HG02938 (cell line): ENCODE results near the gene TMEM19.

Experiments
- ATAC-seq: cut with Tn5 transposase; IDR thresholded peaks from one replicate; pipeline ENCODE4 v1.9.1; 2021; ENCODE audit warnings: mild to moderate bottlenecking, moderate library complexity; ENCODE audit not compliant: unreplicated experiment

TMEM19 gene

DNA sequence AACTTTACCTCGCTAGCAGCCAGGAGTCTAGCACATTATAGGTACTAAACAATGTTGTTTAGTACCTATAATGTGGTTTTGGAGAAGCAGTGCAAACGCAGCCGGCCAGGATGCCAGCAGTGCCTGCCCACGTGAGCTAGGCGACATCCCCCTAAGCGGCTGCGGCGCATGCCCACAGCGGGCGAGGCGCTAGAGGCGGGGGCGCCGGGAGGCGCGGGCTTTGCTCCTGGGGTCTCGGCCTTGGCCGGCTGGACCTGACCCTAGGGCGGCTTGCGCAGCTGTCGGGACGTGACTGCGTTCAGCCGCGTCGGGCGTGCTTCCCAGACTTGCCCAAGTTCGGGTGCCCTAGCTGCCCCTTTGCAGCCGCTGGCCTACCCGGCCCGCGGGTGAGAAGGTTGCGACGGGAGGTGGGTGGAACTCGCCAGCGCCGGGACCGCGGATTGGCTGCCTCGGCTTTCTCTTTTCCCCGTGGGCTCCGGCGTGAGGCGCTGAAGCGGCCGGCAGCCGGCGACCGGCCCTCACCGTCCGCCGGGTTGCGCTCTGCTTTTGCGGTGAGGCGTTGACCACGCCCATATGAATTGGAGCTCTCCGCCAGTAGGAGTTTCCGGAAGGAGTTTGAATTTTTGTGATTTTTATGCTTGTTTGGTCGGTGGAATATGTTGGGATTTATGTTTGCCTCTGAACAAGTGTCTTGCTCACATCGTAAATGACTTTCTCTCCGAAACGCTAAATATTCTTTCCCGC, at the start of gene TMEM19:
TSS of gene TMEM19 (plus strand) at position 169 of the 744 bp plus-strand sequence. CDS start 599 bp downstream, outside the sequence.
- ATAC-seq, result peak; percentile 86

GRCh38 chr12:71636704-71637115, 49.2 kb upstream of the TMEM19 start:
- ATAC-seq, result no peak

DNA sequence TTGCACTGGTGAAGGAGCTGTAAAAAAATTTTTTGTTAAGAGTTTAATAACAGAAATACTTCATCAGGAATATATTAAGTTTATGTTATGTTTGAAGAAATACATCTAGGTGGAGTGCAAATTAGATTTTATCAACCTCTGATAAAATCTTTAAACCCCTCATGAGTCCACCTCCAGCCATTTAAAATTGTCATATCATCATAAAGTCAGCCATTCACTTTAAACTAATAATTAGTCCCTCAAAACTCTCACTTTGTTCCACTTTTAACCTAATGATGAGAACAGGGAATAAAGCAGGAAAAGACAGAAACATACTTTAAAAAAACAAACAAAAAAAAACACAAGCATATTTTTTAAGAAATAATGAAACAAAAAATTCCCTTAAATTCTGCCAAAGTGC, 47.4 kb upstream of the TMEM19 start:
- no peak for ATAC-seq

DNA sequence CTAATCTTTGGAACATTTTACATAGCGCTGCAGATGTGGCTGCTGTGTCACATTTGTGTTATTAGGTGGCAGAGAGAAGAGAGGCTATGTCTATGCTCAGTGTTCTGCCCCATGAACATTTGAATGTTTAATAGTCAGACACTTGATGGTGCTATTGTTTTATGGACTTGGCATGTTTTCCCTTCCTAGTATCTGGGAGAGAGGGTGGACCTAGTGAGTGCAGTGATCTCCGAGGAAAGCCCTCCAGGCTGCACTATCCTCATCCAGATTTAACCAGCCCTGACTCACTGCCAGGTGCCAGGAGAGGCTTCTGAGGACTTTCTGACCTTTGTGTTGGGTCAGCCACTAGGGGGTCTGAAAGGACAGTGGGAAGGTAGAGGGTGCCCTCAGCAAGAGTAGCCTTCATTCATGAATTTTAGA, 46.5 kb upstream of the TMEM19 start:
- no peak for ATAC-seq

DNA sequence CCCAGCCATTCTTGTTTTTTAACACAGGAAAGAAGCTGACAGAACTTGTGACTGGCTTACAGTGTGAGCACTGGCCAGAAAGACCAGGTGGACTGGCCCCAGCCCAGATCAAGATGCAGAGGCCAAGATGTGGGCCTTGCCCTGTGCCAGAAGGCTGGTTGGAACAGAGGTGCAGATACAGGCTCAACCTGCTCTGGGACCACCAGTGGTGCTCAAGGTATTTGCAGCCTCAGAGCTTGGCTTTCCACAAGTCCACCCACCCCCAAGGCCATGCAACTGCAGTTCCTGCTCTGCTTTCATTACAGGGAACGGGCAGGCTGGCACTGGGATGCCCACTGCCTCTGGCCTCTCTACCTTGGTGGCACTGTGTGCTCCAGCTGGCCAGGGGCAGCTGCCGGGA, 45.6 kb upstream of the TMEM19 start:
- no peak for ATAC-seq

DNA sequence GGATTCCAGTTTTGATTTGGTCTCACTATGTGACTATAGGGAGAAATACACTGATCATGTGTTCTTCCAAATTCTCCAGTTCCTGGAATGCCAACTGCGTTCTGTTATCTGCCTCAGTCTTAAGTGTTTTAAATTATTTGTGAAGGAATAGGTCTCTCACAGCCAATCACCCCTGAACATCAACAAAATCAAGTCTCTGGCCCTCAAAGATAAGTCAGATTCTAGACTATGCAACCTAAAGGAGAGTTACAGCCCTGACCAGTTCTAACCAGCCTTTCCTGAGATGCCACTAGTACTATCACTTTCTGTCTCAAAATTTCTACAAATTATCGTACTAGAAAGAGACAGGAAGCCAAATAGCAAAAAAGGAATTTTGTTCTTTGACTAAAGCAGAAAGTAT, 44.5 kb upstream of the TMEM19 start:
- no peak for ATAC-seq

- ATAC-seq, result peak; percentile 72
Measured at GRCh38 chr12:71642264-71642663, 43.6 kb upstream of the TMEM19 start.

GRCh38 chr12:71645268-71645667, 40.6 kb upstream of the TMEM19 start:
- no peak for ATAC-seq

GRCh38 chr12:71646512-71646911, 39.4 kb upstream of the TMEM19 start:
- ATAC-seq, result no peak

DNA sequence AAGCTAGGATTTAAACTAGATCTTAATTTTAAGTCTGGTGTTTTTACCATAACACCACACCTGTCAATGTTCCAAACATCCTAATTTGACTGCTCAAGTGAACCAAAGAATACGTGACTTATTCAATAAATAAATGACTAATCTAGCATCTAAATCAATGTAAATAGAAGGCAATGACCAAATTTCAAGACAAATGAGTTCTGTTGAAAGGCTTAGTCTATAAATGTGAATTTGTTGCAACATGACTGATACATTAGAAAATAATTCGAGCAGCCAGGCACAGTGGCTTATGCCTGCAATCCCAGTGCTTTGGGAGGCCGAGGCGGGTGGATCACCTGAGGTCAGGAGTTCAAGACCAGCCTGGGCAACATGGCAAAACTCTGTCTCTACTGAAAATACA, 37.3 kb upstream of the TMEM19 start:
- no peak for ATAC-seq

- ATAC-seq, result no peak
Measured at GRCh38 chr12:71649401-71649800, 36.5 kb upstream of the TMEM19 start.

DNA sequence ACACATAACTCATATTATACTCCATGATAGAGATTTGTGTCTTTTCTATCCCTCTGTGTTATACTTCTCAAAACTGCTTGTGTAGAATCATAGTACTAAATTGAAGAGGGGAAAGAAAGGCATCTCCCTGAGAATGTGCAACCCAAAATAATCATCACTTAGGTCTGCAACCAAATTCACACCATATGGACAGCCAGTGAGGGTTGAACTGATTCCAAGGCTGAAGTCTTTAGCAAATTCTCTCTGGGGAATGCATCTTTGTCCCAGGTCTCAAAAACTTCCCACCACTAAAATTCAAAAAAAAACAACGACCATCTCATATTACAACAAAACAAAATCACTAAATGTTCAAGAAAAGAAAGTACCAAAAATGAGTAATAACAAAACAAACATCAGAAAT, 33.2 kb upstream of the TMEM19 start:
- ATAC-seq, result no peak

DNA sequence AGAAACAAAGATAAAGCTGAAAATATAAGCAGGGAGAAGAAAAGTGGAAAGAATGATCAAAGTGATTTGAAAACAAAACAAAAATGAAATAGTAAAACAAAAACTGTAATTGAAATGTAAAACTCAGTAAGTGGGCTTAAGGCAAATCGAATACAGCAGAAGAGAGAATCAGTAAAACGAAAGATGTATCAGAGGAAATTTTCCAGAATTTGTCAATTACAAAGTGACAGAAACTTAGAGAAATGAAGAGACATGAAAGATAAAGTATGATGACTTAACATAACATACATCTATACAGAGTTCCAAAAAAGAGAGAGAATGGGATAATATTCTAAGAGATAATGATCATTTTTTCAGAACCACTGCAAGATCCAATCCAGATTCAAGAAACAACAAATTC, 32.7 kb upstream of the TMEM19 start:
- no peak for ATAC-seq

DNA sequence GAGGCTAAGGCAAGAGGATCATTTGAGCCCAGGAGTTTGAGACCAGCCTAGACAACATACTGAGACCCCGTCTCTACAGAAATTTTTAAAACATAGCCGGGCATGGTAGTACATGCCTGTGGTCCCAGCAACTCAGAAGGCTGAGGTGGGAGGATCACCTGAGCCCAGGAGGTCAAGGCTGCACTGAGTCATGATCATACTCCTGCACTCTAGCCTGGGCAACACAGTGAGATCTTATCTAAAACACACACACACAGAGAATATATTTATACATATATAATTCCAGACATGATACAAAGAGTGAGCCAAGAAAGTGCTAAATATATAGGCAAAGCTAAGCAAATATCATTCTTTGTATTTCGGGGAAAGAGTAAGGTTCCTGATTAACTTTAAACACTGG, 31.7 kb upstream of the TMEM19 start:
- no peak for ATAC-seq

- no peak for ATAC-seq
Measured at GRCh38 chr12:71655495-71655894, 30.4 kb upstream of the TMEM19 start.

- no peak for ATAC-seq
Measured at GRCh38 chr12:71655907-71656306, 30.0 kb upstream of the TMEM19 start.

GRCh38 chr12:71656740-71657139, 29.1 kb upstream of the TMEM19 start:
- no peak for ATAC-seq

GRCh38 chr12:71661977-71662530, 23.8 kb upstream of the TMEM19 start:
- ATAC-seq, result no peak

DNA sequence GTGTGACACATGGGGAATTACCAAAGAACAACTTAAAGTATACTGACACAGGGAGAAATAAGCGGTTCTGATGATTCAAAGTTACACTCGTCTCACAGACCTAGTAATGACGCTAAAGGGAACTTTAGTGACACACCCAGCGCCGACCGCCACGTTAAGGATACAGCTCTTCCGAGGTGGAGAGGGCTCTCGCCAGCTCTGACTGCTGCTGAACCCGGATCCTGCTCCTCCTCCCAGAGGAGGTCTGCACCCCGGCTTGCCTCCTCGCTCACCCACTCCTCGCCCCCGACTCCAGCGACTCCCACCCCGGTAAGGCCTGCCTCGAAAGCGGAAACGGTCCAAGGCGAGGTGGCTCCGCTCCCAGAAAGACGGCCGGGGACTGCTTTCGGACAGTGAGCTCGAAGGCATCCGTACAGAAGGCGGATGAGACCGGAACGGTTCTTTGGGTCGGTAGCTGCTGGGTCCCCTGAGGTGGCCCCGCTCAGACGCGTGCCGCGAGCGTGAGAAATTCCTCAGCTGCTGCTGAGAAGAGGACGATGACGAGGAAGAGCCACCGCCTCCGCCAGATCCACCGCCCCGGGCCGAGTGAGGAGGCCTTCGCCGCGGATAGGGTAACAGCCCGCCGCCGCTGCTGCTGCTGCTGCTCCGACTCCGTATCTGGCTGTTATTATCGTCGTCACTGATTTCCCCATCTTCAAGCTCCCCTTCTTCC, 22.9 kb upstream of the TMEM19 start:
- ATAC-seq, result peak; percentile 36

DNA sequence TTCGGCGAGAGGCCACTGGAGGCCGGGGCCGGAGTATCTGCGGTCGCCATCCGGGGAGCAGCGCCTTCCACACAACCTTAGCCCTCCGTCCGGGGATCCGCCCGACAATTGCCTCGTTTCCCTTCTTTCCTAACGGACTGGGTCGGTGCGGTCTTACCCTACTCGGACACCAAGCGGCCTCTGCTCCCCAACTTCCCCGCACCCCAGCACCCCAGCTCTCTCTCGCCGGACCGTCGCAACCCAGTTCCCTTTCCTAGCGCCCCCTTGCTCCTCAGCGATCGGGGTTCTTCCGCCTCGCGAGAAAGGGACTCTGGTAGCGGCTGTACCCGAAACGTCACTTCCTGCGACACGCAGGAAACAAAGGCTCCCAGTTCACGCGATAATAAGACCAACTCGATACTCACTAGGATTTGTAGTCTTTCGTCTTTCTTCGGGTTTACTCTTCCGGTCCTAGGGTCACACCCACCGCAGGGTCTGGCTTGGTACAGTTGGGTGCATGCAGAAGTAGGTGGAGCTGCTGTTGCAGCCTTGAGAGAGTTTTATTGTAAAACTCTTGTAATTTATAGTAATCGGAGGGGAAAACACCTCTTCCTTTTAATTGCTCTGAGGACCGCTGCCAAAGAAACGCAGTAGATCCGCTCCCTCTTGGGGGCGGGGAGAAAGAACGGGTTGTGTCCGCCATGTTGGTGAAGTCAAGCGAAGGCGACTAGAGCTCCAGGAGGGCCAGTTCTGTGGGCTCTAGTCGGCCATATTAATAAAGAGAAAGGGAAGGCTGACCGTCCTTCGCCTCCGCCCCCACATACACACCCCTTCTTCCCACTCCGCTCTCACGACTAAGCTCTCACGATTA, 22.1 kb upstream of the TMEM19 start, which contains the start of the genes THAP2 and ZFC3H1:
TSS of gene THAP2 (plus strand) at position 741 of the 850 bp plus-strand sequence. CDS start 209 bp downstream, outside the sequence.
TSS of gene ZFC3H1 (minus strand) at position 288 of the 850 bp plus-strand sequence. CDS start at position 50, 238 bp downstream.
- peak; percentile 92 for ATAC-seq
